ENCODE results near the gene TBC1D22B.

TBC1D22B gene

DNA sequence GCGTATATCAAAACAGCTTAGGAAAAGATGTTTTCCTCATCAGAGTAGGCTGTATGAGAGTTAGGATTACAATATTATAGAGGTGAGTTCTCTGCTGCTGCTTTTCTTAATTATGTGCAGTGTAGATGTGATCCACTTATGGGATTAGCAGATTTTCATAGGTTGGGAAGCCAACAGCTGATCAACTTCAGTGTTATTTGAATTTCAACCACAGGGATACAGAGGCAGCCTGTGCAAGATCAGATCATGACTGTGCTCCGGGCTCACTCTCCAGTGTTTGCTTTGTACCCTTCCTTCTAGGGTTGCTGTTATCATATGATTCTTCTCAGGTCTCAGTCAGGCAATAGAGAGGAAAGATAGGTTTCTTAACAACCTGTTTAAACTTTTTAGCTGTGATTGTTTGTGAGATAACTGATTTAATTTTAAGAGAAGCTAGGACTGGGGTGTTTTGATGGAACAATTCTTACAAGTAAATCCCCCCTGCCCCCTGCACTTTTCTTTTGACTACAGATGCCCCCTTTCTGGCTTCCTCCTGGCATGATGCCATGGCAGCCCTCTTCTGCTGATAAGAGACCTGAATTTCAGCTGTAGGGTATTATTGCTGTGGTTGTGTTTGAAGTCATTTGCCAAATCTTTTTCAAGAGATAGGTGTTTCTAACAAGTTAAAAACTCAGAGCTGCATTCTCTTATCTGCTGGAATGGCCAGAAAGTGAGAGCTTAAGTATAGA is 104.7 kb downstream of the TBC1D22B start:
- DNase-seq, result no peak

DNA sequence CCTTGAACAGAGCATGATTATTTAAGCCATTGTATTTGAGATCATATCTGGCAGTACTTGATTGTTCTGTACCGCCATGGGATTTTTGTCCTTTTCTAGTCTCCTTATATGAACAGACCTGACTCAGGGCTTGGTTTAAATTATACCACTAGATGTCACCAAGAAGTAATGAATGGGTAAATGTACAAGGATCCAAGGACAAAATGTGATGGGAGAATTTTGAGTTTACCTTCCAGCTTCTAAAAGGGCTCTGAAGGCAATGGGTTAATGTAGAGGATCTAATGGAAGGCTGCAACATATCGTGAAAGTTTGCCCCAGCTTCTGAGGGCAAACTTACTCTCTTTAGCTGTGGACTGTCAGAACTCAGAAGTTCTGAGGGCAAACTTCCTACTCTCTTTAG is 108.2 kb downstream of the TBC1D22B start:
- no peak for DNase-seq

DNA sequence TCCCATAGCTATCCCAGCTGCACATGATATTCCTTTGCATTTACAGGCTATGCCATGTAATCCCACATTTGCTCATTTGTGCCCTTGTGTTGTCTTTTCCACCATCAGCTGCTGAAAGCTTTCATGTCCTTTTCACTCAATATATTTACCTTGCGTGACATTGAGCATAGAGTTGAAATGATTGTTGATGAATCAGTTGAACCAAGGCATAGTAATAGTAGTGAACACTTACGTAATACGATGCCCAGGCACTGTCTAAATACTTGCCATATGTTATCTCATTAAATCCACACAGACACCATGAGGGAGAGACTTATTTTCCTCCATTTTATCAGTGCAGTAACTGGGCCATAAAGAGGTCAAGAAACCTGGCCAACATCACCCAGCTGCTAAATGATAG is 109.3 kb downstream of the TBC1D22B start:
- no peak for DNase-seq

DNA sequence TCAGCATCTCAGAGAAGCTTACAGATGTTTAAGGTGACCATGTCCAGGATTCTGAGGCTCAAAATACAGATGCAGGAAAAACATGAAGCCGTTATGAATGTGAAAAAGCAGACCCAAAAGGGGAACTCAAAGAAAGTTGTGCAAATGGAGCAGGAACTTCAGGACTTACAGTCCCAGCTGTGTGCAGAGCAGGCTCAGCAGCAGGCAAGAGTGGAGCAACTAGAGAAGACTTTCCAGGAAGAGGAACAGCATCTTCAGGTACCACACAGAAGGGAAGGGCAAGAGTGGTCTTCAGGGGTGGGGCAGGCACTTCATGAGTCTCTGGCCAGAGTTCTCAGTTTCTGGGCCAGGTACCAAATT is 111.4 kb downstream of the TBC1D22B start:
- DNase-seq, result no peak

DNA sequence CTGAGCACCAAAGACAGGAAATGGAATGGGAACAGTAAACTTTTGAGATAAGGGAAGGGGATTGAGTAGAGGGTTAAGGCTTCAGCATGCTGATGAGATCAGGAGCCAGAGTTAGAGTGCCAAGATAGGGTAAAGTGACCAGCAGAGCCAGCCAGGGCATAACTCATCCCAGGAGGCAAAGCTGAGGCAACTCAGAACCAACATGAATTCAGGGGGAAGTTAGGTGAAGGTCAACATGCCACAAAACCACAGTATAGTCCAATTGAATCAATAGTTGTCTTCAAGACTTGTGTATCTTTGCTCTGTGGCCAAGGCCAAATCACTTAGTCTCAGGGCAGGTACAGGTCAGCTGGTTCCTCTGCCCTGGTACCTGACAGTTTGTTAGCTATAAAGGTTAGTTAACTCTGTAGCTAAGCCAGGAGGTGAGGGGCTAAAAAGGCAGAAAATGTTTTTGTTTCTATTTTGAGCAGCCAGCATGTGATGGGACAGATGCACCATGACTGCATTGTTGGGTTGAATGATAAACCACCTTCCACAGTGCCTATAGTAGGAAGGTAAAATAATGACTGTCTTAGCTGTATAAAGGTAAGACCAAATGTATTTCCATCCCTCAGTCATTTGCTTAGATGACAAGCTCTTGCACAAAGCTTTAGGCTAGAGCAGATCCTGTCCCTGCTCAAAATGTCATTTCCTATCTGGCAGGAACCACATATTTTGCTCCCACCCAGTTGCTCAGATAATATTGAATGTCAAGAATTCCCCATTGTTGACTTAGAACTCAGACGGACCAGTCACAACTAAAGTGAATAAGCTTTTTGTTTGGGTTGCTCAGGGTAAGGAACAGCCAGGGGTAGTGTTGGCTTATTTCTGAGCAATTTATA is 112.0 kb downstream of the TBC1D22B start:
- no peak for DNase-seq

DNA sequence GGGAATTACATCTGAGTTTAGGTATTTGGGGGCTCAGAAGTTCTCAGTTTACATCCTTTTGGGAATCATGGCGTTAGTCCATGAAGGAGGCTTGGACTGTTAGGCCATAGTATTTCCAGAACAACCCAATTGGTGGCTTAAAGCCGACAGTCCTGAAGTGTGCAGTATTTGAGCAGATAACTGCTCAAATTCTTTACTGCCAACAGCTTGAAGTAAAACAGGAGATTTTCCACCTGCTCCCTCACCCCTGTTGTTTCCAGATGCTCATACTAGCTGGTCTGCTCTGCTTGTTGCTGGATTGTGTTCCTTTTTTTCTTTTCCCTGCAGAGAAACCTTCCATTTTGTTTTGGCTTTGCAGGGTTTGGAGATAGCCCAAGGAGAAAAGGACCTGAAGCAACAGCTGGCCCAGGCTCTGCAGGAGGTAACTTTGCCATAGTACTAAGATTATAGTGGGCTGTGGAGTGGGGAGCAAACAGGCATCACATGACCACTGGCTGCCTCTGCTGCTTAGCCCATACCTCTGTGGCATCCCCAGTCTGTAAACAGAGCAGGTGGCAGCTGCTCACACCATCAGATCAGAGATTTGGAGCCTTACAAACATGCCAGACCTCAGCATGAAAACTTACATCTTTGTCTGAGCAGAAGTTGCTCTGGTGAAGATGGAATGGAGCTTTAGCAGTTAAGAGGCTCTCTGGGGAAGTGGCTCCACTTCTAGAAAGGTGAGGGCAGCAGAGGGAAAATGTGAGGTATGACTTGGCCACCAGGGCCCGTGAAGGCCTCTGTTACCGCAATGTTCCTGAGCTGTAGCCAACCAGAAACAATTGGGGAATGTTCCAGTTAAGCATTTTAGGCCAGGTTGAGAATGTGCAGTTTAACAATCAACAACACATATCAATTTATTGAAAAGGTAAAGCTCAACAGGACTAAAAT is 113.8 kb downstream of the TBC1D22B start:
- no peak for DNase-seq

DNA sequence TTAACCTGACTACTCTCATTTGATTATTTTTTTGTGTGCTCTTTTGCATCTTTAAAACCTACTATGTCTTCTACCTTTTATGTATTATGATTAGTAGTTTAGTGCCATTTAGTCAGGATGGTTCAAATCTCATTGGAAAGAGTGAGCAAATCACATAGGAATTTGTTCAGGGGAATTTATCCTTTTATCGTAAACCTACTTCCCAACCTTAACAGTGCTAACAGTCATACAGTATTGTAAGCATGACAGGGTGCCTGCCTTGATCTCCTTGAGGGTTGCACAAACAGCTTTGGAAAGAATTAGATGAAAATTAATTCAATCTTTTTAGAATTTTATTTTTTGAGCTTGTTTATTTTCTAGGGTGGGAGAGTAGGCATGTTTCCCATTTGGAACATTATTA is 114.5 kb downstream of the TBC1D22B start:
- no peak for DNase-seq

DNA sequence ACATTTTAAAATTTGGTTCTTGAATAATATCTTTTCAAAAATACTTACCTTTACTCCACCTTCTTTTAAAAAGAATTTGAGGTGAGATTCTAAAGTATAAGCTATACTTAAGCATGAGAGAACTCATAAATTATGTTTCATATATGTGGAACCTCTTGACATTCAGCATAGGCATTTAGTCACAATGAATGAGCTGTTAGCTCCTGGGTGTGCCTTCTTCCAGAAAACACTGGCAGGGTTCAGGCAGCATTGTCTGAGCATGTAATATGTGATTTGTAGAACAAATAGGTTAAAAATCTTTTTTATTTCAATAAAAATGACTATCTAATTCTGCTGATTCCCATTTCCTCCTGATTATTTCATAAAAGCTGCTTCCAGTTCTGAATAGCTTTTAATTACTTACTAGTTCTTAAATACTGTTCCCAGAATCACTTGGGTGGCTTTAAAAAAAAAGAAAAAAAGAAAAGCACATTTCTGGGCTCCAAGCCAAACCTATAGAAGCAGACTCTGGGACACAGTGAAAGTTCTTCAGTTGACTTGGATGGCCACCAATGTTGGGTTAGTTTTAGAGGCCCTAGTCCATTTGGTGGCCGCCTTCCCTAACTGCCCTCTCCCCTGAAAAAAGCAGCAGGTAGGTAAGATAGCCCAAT is 116.4 kb downstream of the TBC1D22B start:
- DNase-seq, result no peak

DNA sequence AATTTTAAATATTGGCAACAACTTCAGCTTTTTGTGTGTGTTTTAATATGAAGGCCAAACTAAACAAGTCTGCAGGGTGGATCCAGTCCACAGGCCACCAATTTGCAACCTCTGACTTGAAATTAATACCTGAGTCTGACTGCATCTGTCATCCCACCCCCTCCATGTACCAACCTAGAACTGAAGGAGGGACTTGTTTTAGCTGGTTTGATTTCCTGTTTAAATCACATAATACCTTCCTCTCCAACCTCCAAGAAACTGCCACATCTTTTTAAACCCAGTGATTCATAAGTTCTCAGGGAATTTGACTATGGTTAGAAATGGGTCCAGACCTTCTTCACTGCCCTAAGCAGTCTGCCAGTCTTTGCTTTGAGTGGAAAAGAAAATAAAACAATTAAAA is 117.8 kb downstream of the TBC1D22B start:
- no peak for DNase-seq

DNA sequence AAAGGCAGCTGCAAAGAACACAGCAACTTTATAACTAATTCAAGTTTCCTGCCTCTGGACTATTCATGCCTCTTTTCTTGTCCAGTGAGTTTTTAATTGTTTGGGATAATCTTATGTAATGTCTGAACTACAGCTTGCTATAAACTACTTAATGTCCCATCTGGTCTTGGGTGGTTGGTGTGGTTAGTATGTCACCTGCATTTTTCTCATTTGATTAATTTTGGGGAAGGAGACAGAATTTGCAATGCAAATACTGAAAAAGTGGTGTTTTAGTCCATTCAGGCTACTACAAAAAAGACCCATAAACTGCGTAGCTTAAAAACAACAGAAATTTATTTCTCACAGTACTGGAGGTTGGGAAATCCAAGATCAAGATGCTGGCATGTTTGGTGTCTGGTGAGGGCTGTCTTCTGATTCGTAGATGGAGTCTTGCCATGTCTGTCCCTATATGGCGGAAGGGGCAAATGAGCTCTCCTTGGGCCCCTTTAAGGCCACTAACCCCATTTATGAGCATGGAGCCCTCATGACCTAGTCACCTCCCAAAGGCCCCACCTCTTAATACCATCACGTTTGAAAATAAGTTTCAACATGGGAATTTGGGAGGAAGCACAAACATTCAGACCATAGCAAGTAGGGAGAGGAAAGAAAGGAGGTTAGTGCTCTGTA is 118.6 kb downstream of the TBC1D22B start:
- no peak for DNase-seq

DNA sequence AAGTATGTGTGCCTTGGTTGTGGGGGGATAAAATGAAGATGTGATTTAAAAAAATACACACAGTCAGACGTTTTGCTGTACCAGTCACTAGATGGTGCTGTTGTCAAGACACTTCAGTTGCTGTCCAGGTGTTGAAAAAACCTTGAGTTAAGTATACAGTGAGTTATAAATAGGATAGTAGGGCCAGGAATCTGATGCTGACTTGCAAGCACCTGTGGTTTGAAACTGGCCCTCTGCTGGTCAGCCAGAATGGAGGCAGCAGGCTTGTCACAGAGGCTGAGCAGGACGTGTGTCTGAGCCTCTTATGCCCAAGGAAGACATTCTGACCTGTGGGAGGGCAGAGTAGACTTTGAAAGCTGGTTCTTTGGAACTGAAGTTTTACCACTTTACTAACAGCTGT is 124.0 kb downstream of the TBC1D22B start:
- DNase-seq, result no peak

Measured in KG1 (cell line).